GM21526 (cell line): ENCODE results near the gene MRPS9.

Experiments
- ATAC-seq: cut with Tn5 transposase; IDR thresholded peaks from one replicate; pipeline ENCODE4 v1.9.1; 2021; ENCODE audit warnings: moderate library complexity; ENCODE audit not compliant: unreplicated experiment, low FRiP score

MRPS9 gene

GRCh38 chr2:105144941-105145300 lies 107.1 kb downstream of the MRPS9 start:
- no peak for ATAC-seq

- no peak for ATAC-seq
Observed at GRCh38 chr2:105149272-105149671, 111.4 kb downstream of the MRPS9 start.
